Trophoblast cell (in vitro differentiated cells and primary cell): Measurements from ENCODE around the gene NFE2L2.
"Not testable (repeated sequence)": the region's sequence is repeated elsewhere in the genome, so short reads cannot be mapped to it uniquely, and the experiment has no call there.

Experiments used
- DNase-seq, 2 donors: peaks; one replicate each; pipeline ENCODE4 v3.0.0-alpha.2; 2016
- H2AFZ ChIP-seq: 2 replicates; pipeline ENCODE4 v1.6.1; 2013; ENCODE audit warnings: low read length, moderate library complexity, mild to moderate bottlenecking; ENCODE audit not compliant: insufficient read depth, poor library complexity
- H2AK5ac ChIP-seq: 2 replicates; pipeline ENCODE4 v1.6.1; 2013; ENCODE audit warnings: mild to moderate bottlenecking, low read length
- H2BK120ac ChIP-seq: 2 replicates; pipeline ENCODE4 v1.6.1; 2013; ENCODE audit warnings: low read length, mild to moderate bottlenecking, moderate library complexity; ENCODE audit not compliant: insufficient read depth, poor library complexity
- H2BK12ac ChIP-seq: 2 replicates; pipeline ENCODE4 v1.6.1; 2013; ENCODE audit warnings: mild to moderate bottlenecking, low read length, moderate library complexity
- H2BK5ac ChIP-seq: 2 replicates; pipeline ENCODE4 v1.6.1; 2013; ENCODE audit warnings: low read length, low read depth, moderate library complexity, mild to moderate bottlenecking; ENCODE audit not compliant: poor library complexity
- H3K14ac ChIP-seq: 2 replicates; pipeline ENCODE4 v1.6.1; 2013; ENCODE audit warnings: mild to moderate bottlenecking, low read length
- H3K18ac ChIP-seq: 2 replicates; pipeline ENCODE4 v1.6.1; 2013; ENCODE audit warnings: mild to moderate bottlenecking, low read length
- H3K23ac ChIP-seq: 2 replicates; pipeline ENCODE4 v1.6.1; 2013; ENCODE audit warnings: low read length
- H3K27ac ChIP-seq: 2 replicates; pipeline ENCODE4 v1.5.1; 2013; ENCODE audit warnings: low read depth, mild to moderate bottlenecking, inconsistent platforms, low read length, moderate library complexity
- H3K27me3 ChIP-seq: 2 replicates; pipeline ENCODE4 v1.6.1; 2013; ENCODE audit warnings: inconsistent platforms, mild to moderate bottlenecking, low read length, moderate library complexity; ENCODE audit not compliant: insufficient read depth
- H3K36me3 ChIP-seq, 2 experiments: 1 replicate in 1 of 2; 2 replicates in 1 of 2; pipeline ENCODE4 v1.6.1; 2013; ENCODE audit warnings: low read length in 2 of 2, mild to moderate bottlenecking in 2 of 2, moderate library complexity in 1 of 2; ENCODE audit not compliant: insufficient read depth in 2 of 2, control insufficient read depth in 1 of 2
- H3K4ac ChIP-seq: 2 replicates; pipeline ENCODE4 v1.6.1; 2013; ENCODE audit warnings: low read depth, mild to moderate bottlenecking, low read length, moderate library complexity
- H3K4me1 ChIP-seq, 2 experiments: 1 replicate in 1 of 2; 2 replicates in 1 of 2; pipeline ENCODE4 v1.6.1; 2013; ENCODE audit warnings: low read length in 2 of 2, mild to moderate bottlenecking in 2 of 2, moderate library complexity in 1 of 2; ENCODE audit not compliant: insufficient read depth in 2 of 2, control insufficient read depth in 1 of 2
- H3K4me2 ChIP-seq: 2 replicates; pipeline ENCODE4 v1.6.1; 2013; ENCODE audit warnings: inconsistent platforms, mild to moderate bottlenecking, low read length, moderate library complexity
- H3K4me3 ChIP-seq: 2 replicates; pipeline ENCODE4 v1.5.1; 2013; ENCODE audit warnings: mild to moderate bottlenecking, low read depth, low read length, inconsistent platforms
- H3K79me1 ChIP-seq: one replicate; pipeline ENCODE4 v1.6.1; 2013; ENCODE audit warnings: low read length
- H3K79me2 ChIP-seq: 2 replicates; pipeline ENCODE4 v1.6.1; 2013; ENCODE audit warnings: low read length, mild to moderate bottlenecking; ENCODE audit not compliant: control insufficient read depth, insufficient read depth, poor library complexity
- H3K9ac ChIP-seq: 2 replicates; pipeline ENCODE4 v1.6.1; 2013; ENCODE audit warnings: mild to moderate bottlenecking, low read length
- H3K9me3 ChIP-seq: 2 replicates; pipeline ENCODE4 v1.6.1; 2013; ENCODE audit warnings: low read depth, mild to moderate bottlenecking, control low read depth, inconsistent platforms, low read length; ENCODE audit not compliant: insufficient read depth
- H4K12ac ChIP-seq: 2 replicates; pipeline ENCODE4 v1.6.1; 2013; ENCODE audit warnings: low read depth, mild to moderate bottlenecking, low read length, moderate library complexity
- H4K8ac ChIP-seq: 2 replicates; pipeline ENCODE4 v1.6.1; 2013; ENCODE audit warnings: low read depth, mild to moderate bottlenecking, low read length, moderate library complexity
- H4K91ac ChIP-seq: one replicate; pipeline ENCODE4 v1.6.1; 2013; ENCODE audit warnings: low read depth, mild to moderate bottlenecking, low read length, moderate library complexity
- WGBS: extraction: QIAGEN DNeasy Blood & Tissue Kit; methylation state at CpG from one replicate; pipeline ENCODE4 v1.1.7; 2013; ENCODE audit warnings: missing lambda C conversion rate; ENCODE audit not compliant: insufficient read length, insufficient coverage; ENCODE audit errors: extremely low coverage; 5-methylcytosine and 5-hydroxymethylcytosine counted together

The NFE2L2 gene

DNA sequence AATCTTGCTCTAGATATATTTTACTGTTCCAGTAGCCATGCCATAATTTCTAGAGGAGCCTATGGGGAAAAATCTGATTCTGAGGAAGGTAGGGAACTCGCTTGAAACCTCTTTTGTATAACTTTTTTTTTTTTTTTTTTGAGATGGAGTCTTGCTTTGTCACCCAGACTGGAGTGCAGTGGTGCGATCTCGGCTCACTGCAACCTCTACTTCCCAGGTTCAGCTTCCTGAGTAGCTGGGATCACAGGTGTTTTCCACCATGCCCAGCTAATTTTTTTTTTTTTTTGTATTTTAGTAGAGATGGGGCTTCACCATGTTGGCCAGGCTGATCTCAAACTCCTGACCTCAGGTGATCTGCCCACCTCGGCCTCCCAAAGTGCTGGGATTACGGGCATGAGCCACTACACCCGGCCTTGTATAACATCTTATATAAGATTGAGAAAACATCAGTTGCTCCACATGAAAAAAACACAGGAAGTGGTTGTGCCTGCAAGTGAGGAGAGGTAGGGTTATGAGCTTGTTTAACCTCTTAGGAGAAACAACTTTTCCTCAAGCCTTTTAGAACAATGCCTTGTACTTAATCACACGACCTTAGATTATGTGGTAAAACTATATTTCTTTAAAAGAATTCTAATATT, 45.3 kb upstream of the NFE2L2 start:
- H3K4me3 ChIP-seq, H4K12ac ChIP-seq, H3K36me3 ChIP-seq, H3K27me3 ChIP-seq, H2BK5ac ChIP-seq, H3K79me2 ChIP-seq, H2BK120ac ChIP-seq, H2AK5ac ChIP-seq, H3K4me2 ChIP-seq, DNase-seq, H3K9me3 ChIP-seq, H2BK12ac ChIP-seq, H3K4me1 ChIP-seq, H4K91ac ChIP-seq, H3K23ac ChIP-seq, H3K14ac ChIP-seq, H3K79me1 ChIP-seq, H2AFZ ChIP-seq, H3K27ac ChIP-seq, H4K8ac ChIP-seq, H3K4ac ChIP-seq, H3K9ac ChIP-seq, H3K18ac ChIP-seq: not testable (repeated sequence)
- WGBS, result no CpG with 5 or more reads among the region's 7 CpGs

DNA sequence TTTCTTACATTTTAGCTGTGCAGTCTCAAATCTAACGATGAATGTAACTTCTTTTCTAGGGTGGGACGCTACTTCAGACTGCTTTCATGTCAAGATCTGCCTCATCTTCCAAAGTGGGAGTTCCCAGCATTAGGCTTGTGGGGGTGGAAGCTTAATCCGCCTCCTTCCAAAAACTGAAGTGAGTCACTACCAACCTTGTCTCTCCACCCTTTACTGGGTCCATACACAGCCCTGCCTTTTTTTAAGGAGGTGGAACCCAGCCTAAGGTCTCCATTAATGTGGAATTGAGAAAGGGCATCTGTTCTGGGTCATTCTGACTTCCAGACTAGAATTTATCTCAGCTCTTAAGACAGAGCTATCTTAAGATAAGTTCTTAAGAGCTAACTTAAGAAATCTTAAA, 42.0 kb upstream of the NFE2L2 start:
- no peak for DNase-seq
- Histone ChIP-seq H2AFZ (no peak overlapping the region), H4K12ac (no peak overlapping the region), H4K91ac (no peak overlapping the region), H2BK5ac (no peak overlapping the region), H3K23ac (peak overlapping the region; percentile 74), H2BK120ac (no peak overlapping the region), H3K27me3 (no peaks in the 10 kb centered on the region), H3K18ac (no peak overlapping the region), H3K4me3 (no peak overlapping the region), H4K8ac (no peak overlapping the region), H3K27ac (no peak overlapping the region), H3K14ac (no peak overlapping the region), H2AK5ac (no peak overlapping the region), H3K9me3 (no peaks in the 10 kb centered on the region), H3K4me2 (no peak overlapping the region), H3K4ac (no peak overlapping the region), H3K36me3 (no peaks in the 10 kb centered on the region), H3K79me1 (no peaks in the 10 kb centered on the region), H3K4me1 (no peaks in the 10 kb centered on the region), H2BK12ac (no peak overlapping the region), H3K79me2 (no peaks in the 10 kb centered on the region), H3K9ac (no peak overlapping the region)
- WGBS, result no CpG with 5 or more reads among the region's 3 CpGs

DNA sequence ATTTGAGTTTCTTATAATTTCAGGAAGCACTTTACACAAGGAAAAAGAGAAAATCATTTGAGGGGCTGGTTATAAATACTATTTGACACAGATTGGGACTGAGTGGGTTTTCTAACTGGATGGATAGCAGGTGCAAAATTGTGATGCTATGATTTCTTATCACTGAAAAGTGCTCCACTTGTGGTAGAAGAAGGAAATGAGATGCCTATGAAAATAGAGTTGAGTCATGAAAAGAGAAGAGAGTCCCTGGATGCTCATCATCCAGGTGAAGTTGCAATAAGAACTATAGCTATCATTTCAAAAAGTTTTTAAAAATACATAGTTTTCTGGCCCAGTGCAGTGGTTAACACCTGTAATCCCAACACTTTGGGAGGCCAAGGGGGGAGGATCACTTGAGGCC, 39.4 kb upstream of the NFE2L2 start:
- Histone ChIP-seq H3K79me1 (no peaks in the 10 kb centered on the region), H3K9me3 (no peaks in the 10 kb centered on the region), H2BK120ac (no peak overlapping the region), H4K8ac (no peak overlapping the region), H3K23ac (no peak overlapping the region), H3K79me2 (no peaks in the 10 kb centered on the region), H2BK12ac (no peak overlapping the region), H3K27ac (no peak overlapping the region), H3K18ac (no peak overlapping the region), H2BK5ac (no peak overlapping the region), H2AFZ (no peak overlapping the region), H4K12ac (no peak overlapping the region), H3K4me3 (no peak overlapping the region), H3K14ac (no peak overlapping the region), H3K4ac (no peak overlapping the region), H4K91ac (no peak overlapping the region), H3K4me2 (no peak overlapping the region), H3K4me1 (no peaks in the 10 kb centered on the region), H3K9ac (no peak overlapping the region), H2AK5ac (no peak overlapping the region), H3K27me3 (no peaks in the 10 kb centered on the region), H3K36me3 (no peaks in the 10 kb centered on the region)
- DNase-seq, result no peak

DNA sequence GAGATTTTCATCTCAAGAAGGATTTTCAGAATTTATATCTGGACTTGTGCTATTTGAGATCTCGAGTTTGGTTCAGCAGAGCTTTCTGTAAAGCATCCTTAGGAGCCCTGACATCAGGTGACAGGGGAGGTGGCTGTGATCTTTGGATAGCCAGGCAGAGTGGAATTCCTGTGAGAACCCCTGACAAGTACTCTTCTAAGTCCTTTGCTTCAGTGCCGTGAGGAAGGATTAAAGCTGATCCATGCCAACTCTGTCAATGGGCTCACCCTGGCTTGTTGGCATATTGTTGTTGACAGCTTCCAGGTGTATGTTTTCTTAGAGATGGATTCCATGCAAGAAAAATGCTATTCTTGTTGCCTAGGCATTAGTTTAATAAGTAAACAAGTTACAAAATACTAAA, 38.0 kb upstream of the NFE2L2 start:
- Histone ChIP-seq H3K27ac (no peak overlapping the region), H3K4me2 (no peak overlapping the region)
- no CpG with 5 or more reads among the region's 2 CpGs for whole genome bisulfite sequencing

More for the DNA sequence above, 38.0 kb upstream of the NFE2L2 start:
- Histone ChIP-seq H2AK5ac (no peak overlapping the region), H2BK120ac (no peak overlapping the region), H3K9me3 (no peaks in the 10 kb centered on the region), H2BK12ac (no peak overlapping the region), H4K8ac (no peak overlapping the region), H3K14ac (no peak overlapping the region), H3K4ac (no peak overlapping the region), H3K79me1 (no peaks in the 10 kb centered on the region), H3K36me3 (no peaks in the 10 kb centered on the region), H3K79me2 (no peaks in the 10 kb centered on the region), H3K27me3 (no peaks in the 10 kb centered on the region), H3K18ac (no peak overlapping the region), H3K4me3 (no peak overlapping the region), H4K12ac (no peak overlapping the region), H3K9ac (no peak overlapping the region), H3K4me1 (no peaks in the 10 kb centered on the region), H2BK5ac (no peak overlapping the region), H3K23ac (no peak overlapping the region), H2AFZ (no peak overlapping the region), H4K91ac (no peak overlapping the region)
- no peak for DNase-seq
